Measurements from ENCODE around the gene ZNF579. TPM values are rescaled to one million over a fixed set of nuclear protein-coding genes. Genes with fewer than 3 reads are reported as not detected.

Gene ZNF579
- total RNA-seq, 1 experiment from 2014 or later = 13.5 TPM

GRCh38 chr19:55602104-55603001 lies 21.7 kb upstream of the ZNF579 start:
- ChIA-PET POLR2A (ENCODE audit: unreplicated experiment) (no interaction called here), CTCF (no interaction called here)
- Histone ChIP-seq H3K9me3 (ENCODE audit: low read length) (no peaks in the 10 kb centered on the region), H3K27me3 (ENCODE audit: low read length) (no peaks in the 10 kb centered on the region), H3K9me2 (replicated peaks; ENCODE audit: low read length) (no peaks in the 10 kb centered on the region), H3K36me3 (ENCODE audit: low read depth, low read length) (no peaks in the 10 kb centered on the region), H3K27ac (ENCODE audit: low read length) (no peak overlapping the region), H4K20me1 (ENCODE audit: low read length) (no peaks in the 10 kb centered on the region), H3K9ac (ENCODE audit: low read length) (no peak overlapping the region), H2AFZ (ENCODE audit: low read length) (no peak overlapping the region), H3K4me1 (ENCODE audit: insufficient read depth, low read length) (peaks cover 29% of the 10 kb centered on the region), H3K4me3 (ENCODE audit: low read length) (no peak overlapping the region), H3K79me2 (ENCODE audit: low read length) (peaks cover 27% of the 10 kb centered on the region), H3K4me2 (ENCODE audit: low read length) (no peak overlapping the region), H3F3A (ENCODE audit: low read length, unreplicated experiment) (peaks cover 6% of the 10 kb centered on the region)
- no peak for DNase-seq
- BruUV-seq (replicated peaks) = no TSS peak
- no peak for ATAC-seq
- no peak for TF ChIP-seq EZH2 (IDR thresholded peaks at IDR 0.05; ENCODE audit: low read length, unreplicated experiment)
- no peak for TF ChIP-seq EZH2phosphoT487 (IDR thresholded peaks at IDR 0.05; ENCODE audit: borderline replicate concordance, low read length)
- TF ChIP-seq CTCF (conservative IDR thresholded peaks at IDR 0.05; ENCODE audit: low read depth, low read length) = no peak
- intact Hi-C loops (cut with micrococcal nuclease) = no loop called here

- H3K36me3 ChIP-seq (ENCODE audit: low read depth, low read length) = no peaks in the 10 kb centered on the region; the same call in 1 of the 2 replicates
- peak overlapping the region; percentile 63 for H2AFZ ChIP-seq (ENCODE audit: low read length)
- H3K9me3 ChIP-seq (ENCODE audit: low read length) = no peaks in the 10 kb centered on the region
- ATAC-seq = no peak
- no TSS peak for BruUV-seq (replicated peaks)
- H3F3A ChIP-seq (ENCODE audit: low read length, unreplicated experiment) = peaks cover 6% of the 10 kb centered on the region
- no peak overlapping the region for H3K27ac ChIP-seq (ENCODE audit: low read length)
- peak overlapping the region; percentile 77 for H3K4me3 ChIP-seq (ENCODE audit: low read length)
- POLR2A ChIA-PET (ENCODE audit: unreplicated experiment) = no interaction called here
- H3K79me2 ChIP-seq (ENCODE audit: low read length) = peaks cover 16% of the 10 kb centered on the region
- no peaks in the 10 kb centered on the region for H3K9me2 ChIP-seq (replicated peaks; ENCODE audit: low read length)
- intact Hi-C loops (cut with micrococcal nuclease) = no loop called here
- no peaks in the 10 kb centered on the region for H4K20me1 ChIP-seq (ENCODE audit: low read length)
- TF ChIP-seq CTCF (conservative IDR thresholded peaks at IDR 0.05; ENCODE audit: low read depth, low read length) (no peak), EZH2 (IDR thresholded peaks at IDR 0.05; ENCODE audit: low read length, unreplicated experiment) (no peak), EZH2phosphoT487 (IDR thresholded peaks at IDR 0.05; ENCODE audit: borderline replicate concordance, low read length) (no peak)
- DNase-seq = no peak
- H3K27me3 ChIP-seq (ENCODE audit: low read length) = no peaks in the 10 kb centered on the region
- CTCF ChIA-PET = no interaction called here
- H3K4me1 ChIP-seq (ENCODE audit: insufficient read depth, low read length) = peaks cover 19% of the 10 kb centered on the region
- peak overlapping the region; percentile 95 for H3K9ac ChIP-seq (ENCODE audit: low read length)
- peak overlapping the region; percentile 90 for H3K4me2 ChIP-seq (ENCODE audit: low read length)
Observed at GRCh38 chr19:55601084-55601483, 20.4 kb upstream of the ZNF579 start.

- BruUV-seq (replicated peaks) = no TSS peak
- Histone ChIP-seq H3K4me3 (ENCODE audit: low read length) (peak overlapping the region; percentile 77), H2AFZ (ENCODE audit: low read length) (peak overlapping the region; percentile 63), H3K36me3 (ENCODE audit: low read depth, low read length) (no peaks in the 10 kb centered on the region; the same call in 1 of the 2 replicates), H3K79me2 (ENCODE audit: low read length) (peaks cover 12% of the 10 kb centered on the region), H3K9me2 (replicated peaks; ENCODE audit: low read length) (no peaks in the 10 kb centered on the region), H4K20me1 (ENCODE audit: low read length) (no peaks in the 10 kb centered on the region), H3K4me2 (ENCODE audit: low read length) (peak overlapping the region; percentile 90), H3K27ac (ENCODE audit: low read length) (peak overlapping the region; percentile 87; the same call in 1 of the 2 replicates), H3K9ac (ENCODE audit: low read length) (peak overlapping the region; percentile 95), H3K4me1 (ENCODE audit: insufficient read depth, low read length) (peaks cover 19% of the 10 kb centered on the region), H3F3A (ENCODE audit: low read length, unreplicated experiment) (peaks cover 6% of the 10 kb centered on the region), H3K9me3 (ENCODE audit: low read length) (no peaks in the 10 kb centered on the region), H3K27me3 (ENCODE audit: low read length) (no peaks in the 10 kb centered on the region)
- ATAC-seq (no peak), DNase-seq (no peak)
- TF ChIP-seq EZH2phosphoT487 (IDR thresholded peaks at IDR 0.05; ENCODE audit: borderline replicate concordance, low read length) (no peak), EZH2 (IDR thresholded peaks at IDR 0.05; ENCODE audit: low read length, unreplicated experiment) (no peak), CTCF (conservative IDR thresholded peaks at IDR 0.05; ENCODE audit: low read depth, low read length) (no peak)
- intact Hi-C loops (cut with micrococcal nuclease) = no loop called here
- ChIA-PET CTCF (no interaction called here), POLR2A (ENCODE audit: unreplicated experiment) (no interaction called here)
Observed at GRCh38 chr19:55600662-55601028, 20.0 kb upstream of the ZNF579 start.
